Measurements from ENCODE around the gene GJC1. TPM values are rescaled to one million over a fixed set of nuclear protein-coding genes. Genes with fewer than 3 reads are reported as not detected.

The GJC1 gene
- polyA plus RNA-seq, 1 of the 3 experiments (the other 2 are of a cell fraction), result 15.2 TPM

GRCh38 chr17:44872131-44872768 lies 42.2 kb upstream of the GJC1 start:
- Histone ChIP-seq H3K27me3 (ENCODE audit: insufficient read depth) (no peaks in the 10 kb centered on the region), H3K9ac (no peak overlapping the region), H3K4me1 (ENCODE audit: control insufficient read depth in 1 of 2, insufficient read depth in 2 of 2, low read depth in 1 of 2, low read length in 1 of 2) (no peaks in the 10 kb centered on the region), H3K36me3 (replicated peaks in 1 of 2; ENCODE audit: control insufficient read depth in 1 of 2, insufficient read depth in 2 of 2, low read length in 1 of 2) (peaks cover 53 to 55% of the 10 kb centered on the region in 2 experiments), H2AFZ (ENCODE audit: low read depth) (no peak overlapping the region), H3K9me2 (no peaks in the 10 kb centered on the region), H3K79me2 (ENCODE audit: insufficient read depth) (no peaks in the 10 kb centered on the region; the same call in 1 of the 2 replicates), H3K4me2 (no peak overlapping the region), H3K27ac (ENCODE audit: low read depth in 2 of 2, low read length in 1 of 2) (no peak overlapping the region), H4K20me1 (ENCODE audit: insufficient read depth) (0 out of 2 replicates have a peak, but pooled peaks cover 4% of the 10 kb centered on the region), H3F3A (replicated peaks; ENCODE audit: insufficient read depth) (peaks cover 14% of the 10 kb centered on the region), H3K9me3 (no peaks in the 10 kb centered on the region), H3K4me3 (ENCODE audit: low read depth in 2 of 2, low read length in 1 of 2) (no peak overlapping the region)
- 82% methylated on average over 9 of the region's 9 CpGs for WGBS (ENCODE audit: low lambda C conversion rate)
- ChIA-PET POLR2A (no interaction called here), CTCF (interaction anchor here (0.9 to 13.9 kb wide), 3 partner anchors 6 to 96 kb away, joined by 3 to 324 read pairs (median 117); no protein-coding TSS in a partner anchor)
- TF ChIP-seq PBX3 (IDR thresholded peaks at IDR 0.05) (no peak), REST (IDR thresholded peaks at IDR 0.05; ENCODE audit: low read depth, low read length) (no peak), JUND (IDR thresholded peaks at IDR 0.05) (no peak), TEAD4 (IDR thresholded peaks at IDR 0.05; ENCODE audit: borderline replicate concordance, insufficient read depth) (no peak), CHD2 (IDR thresholded peaks at IDR 0.05; ENCODE audit: low read length, partially characterized antibody) (no peak), FOXJ3 (CRISPR knock-in tag; IDR thresholded peaks at IDR 0.05) (no peak), ELF1 (IDR thresholded peaks at IDR 0.05) (no peak), GABPA (IDR thresholded peaks at IDR 0.05; ENCODE audit: low read depth) (no peak), EZH2phosphoT487 (IDR thresholded peaks at IDR 0.05; ENCODE audit: borderline replicate concordance, low read depth) (no peak), GATA2 (CRISPR knock-in tag; IDR thresholded peaks at IDR 0.05) (no peak), NRF1 (IDR thresholded peaks at IDR 0.05; ENCODE audit: low read depth, low read length) (no peak), POLR2AphosphoS5 (IDR thresholded peaks at IDR 0.05; ENCODE audit: low read depth, low read length) (no peak), NFIC (IDR thresholded peaks at IDR 0.05; ENCODE audit: borderline replicate concordance) (no peak), TAF1 (IDR thresholded peaks at IDR 0.05; ENCODE audit: borderline replicate concordance, low read depth, low read length) (no peak)
- TF ChIP-seq, protein P1, sequence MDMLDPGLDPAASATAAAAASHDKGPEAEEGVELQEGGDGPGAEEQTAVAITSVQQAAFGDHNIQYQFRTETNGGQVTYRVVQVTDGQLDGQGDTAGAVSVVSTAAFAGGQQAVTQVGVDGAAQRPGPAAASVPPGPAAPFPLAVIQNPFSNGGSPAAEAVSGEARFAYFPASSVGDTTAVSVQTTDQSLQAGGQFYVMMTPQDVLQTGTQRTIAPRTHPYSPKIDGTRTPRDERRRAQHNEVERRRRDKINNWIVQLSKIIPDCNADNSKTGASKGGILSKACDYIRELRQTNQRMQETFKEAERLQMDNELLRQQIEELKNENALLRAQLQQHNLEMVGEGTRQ (IDR thresholded peaks at IDR 0.05; ENCODE audit: borderline replicate concordance, low read depth, low read length), result no peak
- no peak for DNase-seq
